KOPT-K1 (cell line): ENCODE results near the gene SH3RF3.

Experiments
- H3K27ac ChIP-seq: fragments of 200-600 bp; sonication (generic); 2 replicates; pipeline ENCODE4 v1.5.1; 2016; ENCODE audit warnings: antibody characterized with exemption, mild to moderate bottlenecking, low read depth, low read length; ENCODE audit not compliant: poor library complexity, severe bottlenecking
- H3K36me3 ChIP-seq: fragments of 200-600 bp; sonication (generic); 2 replicates; pipeline ENCODE4 v1.5.1; 2017; ENCODE audit warnings: antibody characterized with exemption, mild to moderate bottlenecking, low read length, moderate library complexity; ENCODE audit not compliant: insufficient read depth
- H3K9me3 ChIP-seq: fragments of 200-600 bp; sonication (generic); 2 replicates; pipeline ENCODE4 v1.5.1; 2017; ENCODE audit warnings: antibody characterized with exemption, low read length, mild to moderate bottlenecking; ENCODE audit not compliant: insufficient read depth, poor library complexity, severe bottlenecking

SH3RF3 gene

DNA sequence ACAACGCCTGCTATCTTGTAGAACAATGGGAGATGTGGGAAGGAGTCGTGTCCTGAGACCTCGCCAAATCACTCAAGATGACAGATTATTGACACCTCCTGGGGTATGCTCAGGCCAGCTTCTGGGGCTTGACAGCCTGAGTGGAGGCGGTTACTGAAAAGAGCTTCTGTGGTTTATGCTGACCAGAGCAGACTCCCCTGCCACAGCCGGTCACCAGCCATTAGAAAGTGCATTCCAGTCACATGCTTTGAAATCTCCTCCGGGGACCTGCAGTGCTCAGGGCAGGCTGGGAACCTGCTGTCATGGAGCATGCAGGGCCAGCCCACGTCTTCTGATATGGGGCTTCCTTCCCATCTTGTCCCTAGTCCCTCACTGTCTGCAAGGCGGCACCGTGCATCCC, 268.9 kb downstream of the SH3RF3 start:
- Histone ChIP-seq H3K36me3 (no peaks in the 10 kb centered on the region), H3K27ac (no peak overlapping the region), H3K9me3 (no peaks in the 10 kb centered on the region)

DNA sequence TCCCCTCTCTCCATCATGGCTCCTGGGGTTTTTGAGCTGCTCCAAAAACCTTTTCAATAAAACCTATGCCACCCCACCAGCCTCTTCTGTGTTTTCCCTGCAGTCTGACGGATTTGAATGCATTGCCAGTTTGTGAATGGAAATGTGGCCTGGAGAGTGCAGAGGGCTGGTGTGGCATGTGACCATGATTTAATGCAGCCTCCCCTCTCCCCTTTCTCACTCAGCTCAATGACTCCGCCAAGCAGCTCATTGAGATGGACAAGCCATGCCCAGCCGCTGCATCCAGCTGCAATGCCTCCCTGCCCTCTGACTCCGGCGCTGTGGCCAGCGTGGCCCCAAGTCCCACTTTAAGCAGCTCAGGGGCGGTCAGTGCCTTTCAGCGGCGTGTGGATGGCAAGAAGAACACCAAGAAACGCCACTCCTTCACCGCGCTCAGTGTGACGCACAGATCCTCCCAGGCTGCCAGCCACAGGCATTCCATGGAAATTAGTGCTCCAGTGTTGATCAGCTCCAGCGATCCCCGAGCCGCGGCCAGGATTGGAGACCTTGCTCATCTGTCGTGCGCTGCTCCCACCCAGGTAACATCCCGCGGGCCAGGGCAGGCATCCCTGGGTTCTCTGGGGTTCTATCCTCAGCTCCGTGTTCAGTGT, 269.5 kb downstream of the SH3RF3 start:
- Histone ChIP-seq H3K9me3 (no peaks in the 10 kb centered on the region), H3K27ac (no peak overlapping the region), H3K36me3 (no peaks in the 10 kb centered on the region)

DNA sequence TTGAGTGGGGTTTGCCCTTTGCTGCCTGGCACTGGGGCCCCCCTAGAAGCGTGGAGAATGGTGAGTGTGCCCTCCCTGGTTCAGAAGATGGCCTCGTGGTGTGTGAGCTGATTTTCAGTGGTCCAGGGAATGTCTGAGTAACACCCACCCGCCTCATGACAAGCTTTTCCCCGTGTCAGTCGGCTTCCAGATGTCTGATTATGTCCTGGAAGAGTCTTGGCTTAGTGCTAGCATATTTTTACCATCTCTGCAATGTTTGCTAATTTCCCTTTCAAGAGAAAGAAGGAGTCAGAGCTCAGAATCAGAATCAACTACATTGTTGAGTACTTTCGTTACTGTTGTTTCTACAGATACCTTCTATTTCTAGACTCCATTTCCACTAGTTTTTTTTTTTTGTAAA, 270.1 kb downstream of the SH3RF3 start:
- Histone ChIP-seq H3K36me3 (no peaks in the 10 kb centered on the region), H3K27ac (no peak overlapping the region), H3K9me3 (no peaks in the 10 kb centered on the region)

DNA sequence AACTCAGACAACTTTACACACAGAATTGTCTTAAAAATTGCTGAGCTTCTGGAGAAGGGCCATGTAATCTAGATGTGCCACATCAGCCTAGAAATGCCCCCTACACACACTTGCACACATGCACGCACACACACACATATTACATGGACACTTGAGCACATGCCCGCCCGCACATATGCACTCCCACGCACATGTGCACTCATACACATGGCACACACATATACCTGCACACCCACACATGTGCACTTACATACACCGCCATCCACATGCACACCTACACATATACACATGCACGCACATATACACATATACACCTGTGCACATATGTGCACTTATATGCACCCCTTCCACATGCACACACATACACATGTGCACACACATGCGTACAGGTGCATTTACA, 271.1 kb downstream of the SH3RF3 start:
- H3K9me3 ChIP-seq, result no peaks in the 10 kb centered on the region
- no peak overlapping the region for H3K27ac ChIP-seq
- H3K36me3 ChIP-seq, result no peaks in the 10 kb centered on the region

DNA sequence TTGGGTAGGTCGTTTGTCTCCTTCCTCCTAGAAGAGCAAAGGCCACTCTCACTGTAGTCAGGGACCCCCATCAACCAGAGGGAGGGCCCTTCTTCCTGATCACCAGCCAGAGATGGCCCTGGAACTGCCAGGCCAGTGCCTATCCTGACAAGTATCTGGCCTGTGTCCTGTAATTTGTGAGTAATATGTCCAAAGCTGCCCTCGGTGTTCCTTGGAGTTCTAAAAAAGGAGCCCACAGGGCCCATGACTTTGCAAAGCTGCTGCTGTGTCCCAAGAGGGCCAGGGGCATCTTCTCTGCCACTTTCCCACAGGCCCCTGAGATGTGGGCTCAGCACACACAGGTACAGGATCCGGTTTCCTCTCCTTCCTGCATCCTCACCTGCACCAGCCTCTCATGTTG, 272.4 kb downstream of the SH3RF3 start:
- no peaks in the 10 kb centered on the region for H3K36me3 ChIP-seq
- H3K9me3 ChIP-seq, result no peaks in the 10 kb centered on the region
- no peak overlapping the region for H3K27ac ChIP-seq

DNA sequence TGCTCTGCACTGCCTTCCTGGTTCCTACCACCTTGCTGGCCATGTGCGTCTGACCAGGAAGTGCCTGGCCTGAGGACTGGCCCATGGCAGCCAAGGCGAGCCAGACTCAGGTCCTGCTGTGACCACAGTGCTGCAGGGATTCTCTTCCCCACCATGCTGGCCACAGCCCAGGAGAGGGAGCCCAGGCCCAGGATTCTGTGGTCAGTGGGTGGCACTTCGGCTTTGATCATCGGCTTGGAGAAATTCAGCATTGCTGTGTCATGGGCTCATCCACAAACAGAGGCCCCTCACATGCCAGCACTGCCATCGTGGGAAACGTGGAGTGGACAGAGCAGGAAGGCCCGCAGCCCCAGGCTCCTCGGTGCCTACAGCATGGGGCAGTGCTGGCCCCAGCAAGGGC, 273.2 kb downstream of the SH3RF3 start:
- H3K27ac ChIP-seq, result no peak overlapping the region

DNA sequence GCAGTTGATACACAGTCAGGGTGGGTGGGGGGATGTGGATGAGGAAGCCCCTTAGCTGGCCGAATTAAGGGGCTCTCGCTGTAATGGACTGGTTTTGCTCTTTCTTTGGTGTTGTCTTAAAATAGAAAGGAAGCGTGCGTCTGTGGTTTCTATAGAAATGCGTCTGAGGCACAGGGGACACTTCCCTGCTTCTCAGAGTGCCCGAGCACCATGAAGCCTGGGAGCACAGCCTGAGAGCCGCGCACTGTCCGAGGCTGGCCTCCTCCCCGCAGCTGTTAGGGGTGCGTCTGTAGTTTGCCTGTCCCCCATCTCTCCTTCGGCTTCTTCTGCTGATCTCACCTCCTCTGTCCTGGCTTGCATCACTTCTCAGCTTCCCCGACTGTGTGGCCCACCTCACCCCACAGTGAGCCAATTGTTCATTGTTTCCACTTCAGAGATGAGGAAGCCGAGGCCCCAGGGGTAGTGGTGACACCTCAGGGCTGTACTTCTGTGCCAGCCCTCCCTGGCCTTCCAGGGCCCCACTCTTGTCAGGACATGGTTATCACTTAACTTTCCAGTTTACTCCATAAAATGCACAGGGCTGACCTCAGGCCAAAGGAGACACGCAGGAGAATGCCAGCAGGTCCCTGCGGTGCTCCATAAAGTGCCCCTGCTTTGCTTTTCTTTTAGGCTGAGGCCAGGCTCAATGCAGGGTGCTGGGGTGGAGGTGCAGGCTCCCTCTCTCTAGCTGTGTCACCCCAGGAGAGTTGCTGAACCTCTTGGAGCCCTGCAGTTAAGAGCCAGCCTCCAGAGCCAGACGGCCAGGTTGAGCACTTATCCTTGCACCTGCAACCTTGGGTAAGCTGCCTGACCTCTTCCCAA, 274.2 kb downstream of the SH3RF3 start:
- Histone ChIP-seq H3K9me3 (no peaks in the 10 kb centered on the region), H3K27ac (no peak overlapping the region), H3K36me3 (no peaks in the 10 kb centered on the region)

More for the DNA sequence above, 273.2 kb downstream of the SH3RF3 start:
- Histone ChIP-seq H3K36me3 (no peaks in the 10 kb centered on the region), H3K9me3 (no peaks in the 10 kb centered on the region)

DNA sequence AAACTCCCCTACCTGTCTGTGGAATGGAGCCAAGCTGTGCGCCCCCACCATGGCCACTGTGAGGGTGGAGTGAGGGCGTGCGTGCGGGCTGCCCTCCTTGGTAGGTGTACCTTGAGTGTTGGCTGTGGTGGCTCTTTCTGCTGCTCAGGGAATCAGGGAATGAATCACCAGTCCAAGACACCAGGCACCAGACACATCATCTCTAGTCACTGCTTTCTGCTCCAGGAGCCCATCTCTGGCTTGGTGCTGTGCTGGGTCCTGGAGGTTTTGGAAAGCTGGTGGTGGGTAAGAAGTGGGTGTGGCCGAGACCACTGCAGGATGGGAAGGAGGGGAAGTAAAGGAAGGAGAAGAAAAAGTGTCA, 274.8 kb downstream of the SH3RF3 start:
- H3K27ac ChIP-seq, result no peak overlapping the region
- no peaks in the 10 kb centered on the region for H3K36me3 ChIP-seq
- H3K9me3 ChIP-seq, result no peaks in the 10 kb centered on the region

DNA sequence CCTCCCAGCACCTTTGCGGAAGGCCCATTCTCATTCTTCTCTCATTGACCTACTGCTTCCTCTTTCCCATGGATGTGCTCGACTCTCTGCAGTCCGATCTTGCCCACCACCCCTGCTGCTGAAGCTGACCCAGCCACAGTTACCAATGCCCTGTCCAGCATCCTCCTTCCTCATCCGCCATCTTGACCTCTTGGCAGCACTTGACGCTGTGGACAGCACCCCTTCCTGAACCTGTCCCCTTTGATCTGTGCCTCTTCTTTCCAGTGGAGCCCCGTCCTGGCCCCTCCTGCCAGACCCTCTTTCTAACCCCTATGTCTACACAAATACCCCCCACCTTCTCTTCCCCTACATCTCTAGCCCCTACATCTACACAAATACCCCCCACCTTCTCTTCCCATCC, 275.7 kb downstream of the SH3RF3 start:
- Histone ChIP-seq H3K9me3 (no peaks in the 10 kb centered on the region), H3K27ac (no peak overlapping the region), H3K36me3 (no peaks in the 10 kb centered on the region)

DNA sequence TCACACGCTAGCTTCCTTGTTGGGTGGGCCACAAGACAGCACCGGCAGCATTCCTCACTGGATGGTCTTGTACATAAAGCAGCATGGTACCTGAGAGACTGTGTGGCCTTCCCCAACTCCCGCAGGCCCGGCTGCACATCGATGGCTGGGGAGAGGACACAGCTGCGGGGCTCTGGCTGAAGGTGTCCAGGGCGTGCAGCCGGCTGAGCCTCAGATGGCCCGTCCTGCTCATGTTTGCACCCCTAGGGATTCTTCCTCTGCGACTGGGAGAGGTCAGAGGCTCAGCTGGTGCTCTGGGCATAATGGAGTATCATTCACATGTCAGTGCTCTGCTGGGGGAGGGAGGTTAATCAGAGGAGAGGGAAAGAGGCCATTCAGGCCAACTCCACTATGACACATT, 276.9 kb downstream of the SH3RF3 start:
- Histone ChIP-seq H3K36me3 (no peaks in the 10 kb centered on the region), H3K27ac (no peak overlapping the region), H3K9me3 (no peaks in the 10 kb centered on the region)

DNA sequence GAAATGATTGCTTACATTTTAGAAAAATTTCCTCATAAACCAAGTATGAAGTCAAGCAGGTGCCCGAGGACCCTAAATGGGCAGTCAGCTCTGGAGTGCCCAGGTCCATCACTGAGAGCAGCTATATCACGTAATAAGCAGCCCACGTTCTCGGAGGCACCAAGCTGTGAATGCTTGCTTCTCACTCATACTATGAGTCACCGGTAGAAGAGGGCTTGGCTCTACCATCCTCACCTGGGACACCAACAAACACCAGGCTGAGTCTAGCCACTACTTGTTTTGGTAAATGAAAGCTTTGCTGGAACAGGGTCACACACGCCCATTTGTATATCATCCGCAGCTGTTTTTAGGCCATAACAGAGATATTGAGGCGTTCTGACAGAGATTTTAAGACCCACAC, 277.3 kb downstream of the SH3RF3 start:
- Histone ChIP-seq H3K36me3 (no peaks in the 10 kb centered on the region), H3K9me3 (no peaks in the 10 kb centered on the region), H3K27ac (no peak overlapping the region)

DNA sequence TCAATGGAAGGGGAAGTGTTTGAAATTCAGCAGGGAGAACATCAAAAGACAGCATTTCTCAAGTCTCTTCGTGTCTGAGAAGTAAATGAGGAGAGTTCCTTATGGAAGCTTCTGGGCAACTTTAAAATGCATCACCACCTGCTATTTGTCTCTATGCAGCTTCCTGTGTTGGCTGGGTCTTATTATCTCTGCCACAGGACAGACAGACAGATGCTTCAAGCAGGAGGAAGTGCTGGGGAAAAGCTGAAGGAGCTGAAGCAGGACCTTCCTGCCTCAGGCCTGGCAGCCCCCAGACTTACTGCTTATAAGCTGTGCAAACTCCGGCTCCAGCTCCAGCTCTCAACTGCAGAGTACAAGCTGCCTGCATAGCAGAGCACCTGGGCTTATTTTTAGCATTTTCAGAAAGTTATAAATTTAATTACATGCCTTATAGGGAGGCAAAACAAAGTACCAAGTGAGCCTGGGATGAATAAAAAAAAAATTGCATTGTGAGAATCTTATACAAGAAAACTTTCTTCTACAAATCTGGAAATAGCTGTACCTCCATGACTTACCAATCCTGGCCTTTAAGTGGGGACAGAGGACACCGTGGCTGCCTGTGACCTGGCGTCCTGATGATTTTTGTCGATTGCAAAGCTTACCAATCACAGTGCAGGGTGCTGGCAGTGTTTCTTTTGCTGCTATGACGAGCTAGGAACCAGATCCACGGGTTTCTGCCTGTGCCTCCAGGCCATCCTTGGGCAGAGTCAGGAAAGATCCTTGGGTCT, 278.5 kb downstream of the SH3RF3 start:
- H3K27ac ChIP-seq, result no peak overlapping the region
- H3K9me3 ChIP-seq, result no peaks in the 10 kb centered on the region
- H3K36me3 ChIP-seq, result no peaks in the 10 kb centered on the region

DNA sequence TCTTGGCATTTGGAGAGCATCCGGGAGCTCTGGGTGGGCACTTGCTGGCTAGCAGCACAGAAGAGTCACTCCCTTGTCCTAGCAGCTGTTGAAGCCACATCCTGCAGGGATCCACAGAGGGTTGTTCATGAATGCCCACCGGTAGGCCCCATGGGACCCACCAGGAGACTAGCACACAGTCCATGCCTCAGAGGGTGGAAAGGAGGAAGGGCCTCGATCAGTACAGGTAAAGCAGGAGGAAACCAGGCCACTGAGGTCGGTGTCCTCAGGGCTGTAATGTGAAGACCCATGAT, 279.0 kb downstream of the SH3RF3 start:
- H3K9me3 ChIP-seq, result no peaks in the 10 kb centered on the region
- no peaks in the 10 kb centered on the region for H3K36me3 ChIP-seq
- H3K27ac ChIP-seq, result no peak overlapping the region

DNA sequence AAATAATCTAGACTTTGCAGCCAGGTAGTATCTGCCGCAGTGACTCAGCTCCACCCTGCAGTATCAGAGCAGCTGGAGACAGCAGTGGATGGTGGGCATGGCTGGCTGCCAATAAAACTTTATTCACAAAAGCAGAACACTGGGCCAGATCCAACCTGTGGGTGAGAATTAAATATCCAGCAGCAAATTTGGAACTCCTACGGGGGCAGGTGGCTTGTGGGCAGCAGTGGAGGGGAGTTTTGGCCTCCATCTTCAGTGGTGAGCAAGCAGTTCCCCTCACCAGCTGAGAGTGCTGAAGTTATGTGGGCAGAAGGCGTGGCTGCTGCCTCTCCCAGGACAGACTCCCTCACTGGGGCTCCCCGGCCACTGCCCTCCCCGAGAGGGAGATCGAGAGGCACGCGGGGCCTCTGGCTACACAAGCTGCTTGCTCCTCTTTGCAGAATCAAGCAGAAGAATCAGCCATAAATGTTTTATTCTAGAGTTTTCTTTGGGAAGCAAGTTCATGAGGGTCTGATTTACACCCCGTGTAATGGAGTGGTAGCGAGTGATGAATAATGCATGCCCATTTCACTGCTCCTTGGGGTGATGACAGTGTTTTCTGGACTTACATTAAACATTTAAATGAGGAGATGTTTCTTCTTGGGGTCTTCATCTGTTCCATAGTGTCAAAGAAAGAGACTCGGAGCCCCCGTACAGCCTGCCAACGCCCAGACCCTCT, 280.5 kb downstream of the SH3RF3 start:
- no peaks in the 10 kb centered on the region for H3K9me3 ChIP-seq
- no peak overlapping the region for H3K27ac ChIP-seq
- no peaks in the 10 kb centered on the region for H3K36me3 ChIP-seq
